ENCODE measurements around the gene SSTR4.

SSTR4 gene

GRCh38 chr20:23029324-23029723 is 5.8 kb upstream of the SSTR4 start:
- Histone ChIP-seq H3K4me1 (ENCODE audit: control insufficient read depth, insufficient read depth, low read length) (no peaks in the 10 kb centered on the region), H3K27ac (ENCODE audit: low read depth, low read length) (no peak overlapping the region), H3K4me3 (ENCODE audit: low read depth, low read length) (no peak overlapping the region), H3K36me3 (ENCODE audit: control insufficient read depth, insufficient read depth, low read length) (no peaks in the 10 kb centered on the region), H3K9me3 (ENCODE audit: control insufficient read depth, insufficient read depth, low read length) (no peaks in the 10 kb centered on the region), H3K9ac (ENCODE audit: low read depth, low read length) (no peak overlapping the region), H3K27me3 (ENCODE audit: control insufficient read depth, insufficient read depth, low read length) (peaks cover 22% of the 10 kb centered on the region)

- Histone ChIP-seq H3K27me3 (ENCODE audit: control insufficient read depth, insufficient read depth, low read length) (peaks cover 42% of the 10 kb centered on the region), H3K9ac (ENCODE audit: low read depth, low read length) (no peak overlapping the region), H3K27ac (ENCODE audit: low read depth, low read length) (no peak overlapping the region), H3K9me3 (ENCODE audit: control insufficient read depth, insufficient read depth, low read length) (no peaks in the 10 kb centered on the region), H3K36me3 (ENCODE audit: control insufficient read depth, insufficient read depth, low read length) (no peaks in the 10 kb centered on the region), H3K4me1 (ENCODE audit: control insufficient read depth, insufficient read depth, low read length) (no peaks in the 10 kb centered on the region), H3K4me3 (ENCODE audit: low read depth, low read length) (no peak overlapping the region)
These were observed 3.8 kb upstream of the SSTR4 start for GRCh38 chr20:23031346-23031745.

- no peak overlapping the region for H3K9ac ChIP-seq (ENCODE audit: low read depth, low read length)
- no peaks in the 10 kb centered on the region for H3K9me3 ChIP-seq (ENCODE audit: control insufficient read depth, insufficient read depth, low read length)
- no peaks in the 10 kb centered on the region for H3K36me3 ChIP-seq (ENCODE audit: control insufficient read depth, insufficient read depth, low read length)
- peaks cover 50% of the 10 kb centered on the region for H3K27me3 ChIP-seq (ENCODE audit: control insufficient read depth, insufficient read depth, low read length)
- no peak overlapping the region for H3K4me3 ChIP-seq (ENCODE audit: low read depth, low read length)
- no peak overlapping the region for H3K27ac ChIP-seq (ENCODE audit: low read depth, low read length)
- H3K4me1 ChIP-seq (ENCODE audit: control insufficient read depth, insufficient read depth, low read length) = no peaks in the 10 kb centered on the region
These were observed 2.9 kb upstream of the SSTR4 start for GRCh38 chr20:23032056-23032749.

GRCh38 chr20:23032750-23033078 is 2.4 kb upstream of the SSTR4 start:
- H3K27ac ChIP-seq (ENCODE audit: low read depth, low read length) = no peak overlapping the region
- no peaks in the 10 kb centered on the region for H3K9me3 ChIP-seq (ENCODE audit: control insufficient read depth, insufficient read depth, low read length)
- no peaks in the 10 kb centered on the region for H3K4me1 ChIP-seq (ENCODE audit: control insufficient read depth, insufficient read depth, low read length)
- H3K9ac ChIP-seq (ENCODE audit: low read depth, low read length) = no peak overlapping the region
- peaks cover 55% of the 10 kb centered on the region for H3K27me3 ChIP-seq (ENCODE audit: control insufficient read depth, insufficient read depth, low read length)
- no peaks in the 10 kb centered on the region for H3K36me3 ChIP-seq (ENCODE audit: control insufficient read depth, insufficient read depth, low read length)
- no peak overlapping the region for H3K4me3 ChIP-seq (ENCODE audit: low read depth, low read length)

- H3K27ac ChIP-seq (ENCODE audit: low read depth, low read length) = no peak overlapping the region
- H3K9ac ChIP-seq (ENCODE audit: low read depth, low read length) = no peak overlapping the region
- H3K36me3 ChIP-seq (ENCODE audit: control insufficient read depth, insufficient read depth, low read length) = no peaks in the 10 kb centered on the region
- H3K9me3 ChIP-seq (ENCODE audit: control insufficient read depth, insufficient read depth, low read length) = no peaks in the 10 kb centered on the region
- no peak overlapping the region for H3K4me3 ChIP-seq (ENCODE audit: low read depth, low read length)
- H3K27me3 ChIP-seq (ENCODE audit: control insufficient read depth, insufficient read depth, low read length) = peaks cover 63% of the 10 kb centered on the region
- H3K4me1 ChIP-seq (ENCODE audit: control insufficient read depth, insufficient read depth, low read length) = no peaks in the 10 kb centered on the region
These were observed 1.2 kb upstream of the SSTR4 start for GRCh38 chr20:23033918-23034317.

- Histone ChIP-seq H3K9me3 (ENCODE audit: control insufficient read depth, insufficient read depth, low read length) (no peaks in the 10 kb centered on the region), H3K36me3 (ENCODE audit: control insufficient read depth, insufficient read depth, low read length) (no peaks in the 10 kb centered on the region), H3K27me3 (ENCODE audit: control insufficient read depth, insufficient read depth, low read length) (peaks cover 77% of the 10 kb centered on the region), H3K9ac (ENCODE audit: low read depth, low read length) (no peak overlapping the region), H3K4me3 (ENCODE audit: low read depth, low read length) (peak overlapping the region; percentile 53), H3K27ac (ENCODE audit: low read depth, low read length) (no peak overlapping the region), H3K4me1 (ENCODE audit: control insufficient read depth, insufficient read depth, low read length) (no peaks in the 10 kb centered on the region)
These were observed 619 bp downstream of the SSTR4 start for GRCh38 chr20:23035731-23036130.

GRCh38 chr20:23036371-23036770 is 1.3 kb downstream of the SSTR4 start:
- Histone ChIP-seq H3K9ac (ENCODE audit: low read depth, low read length) (no peak overlapping the region), H3K36me3 (ENCODE audit: control insufficient read depth, insufficient read depth, low read length) (no peaks in the 10 kb centered on the region), H3K4me1 (ENCODE audit: control insufficient read depth, insufficient read depth, low read length) (peaks cover under 1% of the 10 kb centered on the region; the same call in 1 of the 2 replicates), H3K4me3 (ENCODE audit: low read depth, low read length) (no peak overlapping the region), H3K27me3 (ENCODE audit: control insufficient read depth, insufficient read depth, low read length) (peaks cover 80% of the 10 kb centered on the region), H3K27ac (ENCODE audit: low read depth, low read length) (no peak overlapping the region), H3K9me3 (ENCODE audit: control insufficient read depth, insufficient read depth, low read length) (no peaks in the 10 kb centered on the region)

- H3K36me3 ChIP-seq (ENCODE audit: control insufficient read depth, insufficient read depth, low read length) = no peaks in the 10 kb centered on the region
- H3K27ac ChIP-seq (ENCODE audit: low read depth, low read length) = no peak overlapping the region
- H3K9me3 ChIP-seq (ENCODE audit: control insufficient read depth, insufficient read depth, low read length) = no peaks in the 10 kb centered on the region
- peaks cover 84% of the 10 kb centered on the region for H3K27me3 ChIP-seq (ENCODE audit: control insufficient read depth, insufficient read depth, low read length)
- H3K4me1 ChIP-seq (ENCODE audit: control insufficient read depth, insufficient read depth, low read length) = peaks cover 7% of the 10 kb centered on the region; the same call in 1 of the 2 replicates
- no peak overlapping the region for H3K4me3 ChIP-seq (ENCODE audit: low read depth, low read length)
- no peak overlapping the region for H3K9ac ChIP-seq (ENCODE audit: low read depth, low read length)
These were observed 1.9 kb downstream of the SSTR4 start for GRCh38 chr20:23037017-23037481.

- Histone ChIP-seq H3K36me3 (ENCODE audit: control insufficient read depth, insufficient read depth, low read length) (no peaks in the 10 kb centered on the region), H3K9ac (ENCODE audit: low read depth, low read length) (no peak overlapping the region), H3K4me3 (ENCODE audit: low read depth, low read length) (no peak overlapping the region), H3K27me3 (ENCODE audit: control insufficient read depth, insufficient read depth, low read length) (peaks cover 82% of the 10 kb centered on the region), H3K27ac (ENCODE audit: low read depth, low read length) (no peak overlapping the region), H3K9me3 (ENCODE audit: control insufficient read depth, insufficient read depth, low read length) (no peaks in the 10 kb centered on the region), H3K4me1 (ENCODE audit: control insufficient read depth, insufficient read depth, low read length) (peaks cover 25% of the 10 kb centered on the region)
These were observed 4.2 kb downstream of the SSTR4 start for GRCh38 chr20:23039136-23039875.

GRCh38 chr20:23039885-23040508 is 4.9 kb downstream of the SSTR4 start:
- H3K9me3 ChIP-seq (ENCODE audit: control insufficient read depth, insufficient read depth, low read length) = no peaks in the 10 kb centered on the region
- H3K9ac ChIP-seq (ENCODE audit: low read depth, low read length) = no peak overlapping the region
- peaks cover 25% of the 10 kb centered on the region for H3K4me1 ChIP-seq (ENCODE audit: control insufficient read depth, insufficient read depth, low read length)
- H3K27ac ChIP-seq (ENCODE audit: low read depth, low read length) = no peak overlapping the region
- no peaks in the 10 kb centered on the region for H3K36me3 ChIP-seq (ENCODE audit: control insufficient read depth, insufficient read depth, low read length)
- no peak overlapping the region for H3K4me3 ChIP-seq (ENCODE audit: low read depth, low read length)
- H3K27me3 ChIP-seq (ENCODE audit: control insufficient read depth, insufficient read depth, low read length) = peaks cover 80% of the 10 kb centered on the region

GRCh38 chr20:23042270-23042669 is 7.2 kb downstream of the SSTR4 start:
- Histone ChIP-seq H3K4me1 (ENCODE audit: control insufficient read depth, insufficient read depth, low read length) (peaks cover 25% of the 10 kb centered on the region), H3K9me3 (ENCODE audit: control insufficient read depth, insufficient read depth, low read length) (no peaks in the 10 kb centered on the region), H3K27ac (ENCODE audit: low read depth, low read length) (no peak overlapping the region), H3K27me3 (ENCODE audit: control insufficient read depth, insufficient read depth, low read length) (peaks cover 79% of the 10 kb centered on the region), H3K4me3 (ENCODE audit: low read depth, low read length) (no peak overlapping the region), H3K36me3 (ENCODE audit: control insufficient read depth, insufficient read depth, low read length) (no peaks in the 10 kb centered on the region), H3K9ac (ENCODE audit: low read depth, low read length) (no peak overlapping the region)
